Caco-2 (cell line): ENCODE data around the gene WDR72. TPM values are rescaled to one million over a fixed set of nuclear protein-coding genes. Genes with fewer than 3 reads are reported as not detected.

Experiments
- BruUV-seq: library from RNA; stranded (reverse); fragments of 400-500 nt; replicated peaks from 2 replicates; lab custom pipeline; 2021; lab: Mats Ljungman, UMichigan
- CTCF ChIA-PET: fragments of 300-600 bp; sonication (Branson Sonifier 250); formaldehyde crosslinking; loops from one replicate; lab custom pipeline; 2022; ENCODE audit warnings: antibody characterized with exemption; lab: Charles Lee
- POLR2A ChIA-PET: fragments of 300-600 bp; sonication (Branson Sonifier 250); formaldehyde crosslinking; loops from one replicate; lab custom pipeline; 2022; ENCODE audit warnings: antibody characterized with exemption; lab: Charles Lee
- DNase-seq, 2 experiments: peaks; one replicate each; pipeline versions ENCODE4 v3.0.0 to v3.0.0-alpha.2; 2020 to 2022
- H3K27me3 ChIP-seq: replicated peaks from 2 replicates; pipeline ENCODE4 v1.6.0; 2011; ENCODE audit warnings: low read length; ENCODE audit not compliant: control insufficient read depth, insufficient read depth
- H3K36me3 ChIP-seq: 2 replicates; pipeline ENCODE4 v1.5.1; 2011; ENCODE audit warnings: low read length; ENCODE audit not compliant: control insufficient read depth, insufficient read depth
- H3K4me1 ChIP-seq: fragments of 250-450 bp; sonication (Bioruptor Pico); 2 replicates; pipeline ENCODE4 v1.5.1; 2020; ENCODE audit warnings: mild to moderate bottlenecking
- H3K4me3 ChIP-seq: 2 replicates; pipeline ENCODE4 v1.5.1; 2011; ENCODE audit warnings: low read depth, mild to moderate bottlenecking, control low read depth, low read length
- H3K9me3 ChIP-seq: fragments of 250-450 bp; sonication (Bioruptor Pico); 2 replicates; pipeline ENCODE4 v1.5.1; 2020; ENCODE audit warnings: mild to moderate bottlenecking, moderate library complexity
- H3K27ac Mint-ChIP-seq: one replicate; pipeline ENCODE4 v1.8.0; 2022; ENCODE audit warnings: mixed read lengths; ENCODE audit not compliant: unreplicated experiment
- H3K27me3 Mint-ChIP-seq: one replicate; pipeline ENCODE4 v1.8.0; 2022; ENCODE audit warnings: mixed read lengths; ENCODE audit not compliant: insufficient read depth, unreplicated experiment
- H3K36me3 Mint-ChIP-seq: one replicate; pipeline ENCODE4 v1.8.0; 2022; ENCODE audit warnings: mild to moderate bottlenecking, mixed read lengths; ENCODE audit not compliant: insufficient read depth, unreplicated experiment
- H3K4me1 Mint-ChIP-seq: one replicate; pipeline ENCODE4 v1.8.0; 2022; ENCODE audit warnings: low read depth, mixed read lengths; ENCODE audit not compliant: unreplicated experiment
- H3K4me3 Mint-ChIP-seq: one replicate; pipeline ENCODE4 v1.8.0; 2022; ENCODE audit warnings: mild to moderate bottlenecking, moderate library complexity, mixed read lengths; ENCODE audit not compliant: unreplicated experiment
- H3K9me3 Mint-ChIP-seq: one replicate; pipeline ENCODE4 v1.8.0; 2022; ENCODE audit warnings: mixed read lengths; ENCODE audit not compliant: unreplicated experiment
- CTCF ChIP-seq, 2 experiments: fragments of 200-600 bp in 1 of 2; IDR thresholded peaks; 1 replicate in 1 of 2; 2 replicates in 1 of 2; pipeline versions ENCODE4 v1.5.1 to v1.8.0; 2011 to 2022; ENCODE audit warnings: antibody characterized with exemption in 1 of 2, control low read depth in 1 of 2, inconsistent platforms in 1 of 2, low read depth in 1 of 2, low read length in 1 of 2, mild to moderate bottlenecking in 1 of 2, moderate library complexity in 1 of 2; ENCODE audit not compliant: insufficient read depth in 1 of 2, severe bottlenecking in 1 of 2, unreplicated experiment in 1 of 2
- intact Hi-C: fragments of 100-400 bp; cut with micrococcal nuclease; formaldehyde crosslinking; loops from one replicate; pipeline ENCODE4 v1.10.0; 2022; ENCODE audit not compliant: unreplicated experiment
- total RNA-seq: library from RNA; stranded (reverse); gene quantifications from 2 replicates; pipeline ENCODE4 v1.2.3, GENCODE V29; 2022

WDR72 gene
- total RNA-seq, 1 experiment from 2014 or later: 11.2 TPM

- no peak for TF ChIP-seq CTCF (IDR thresholded peaks at IDR 0.05; ENCODE audit: insufficient read depth in 1 of 2, low read depth in 1 of 2, low read length in 1 of 2, severe bottlenecking in 1 of 2, unreplicated experiment in 1 of 2)
- no TSS peak for BruUV-seq
- H3K9me3 ChIP-seq: no peaks in the 10 kb centered on the region
- H3K27me3 ChIP-seq: no peaks in the 10 kb centered on the region
- no peaks in the 10 kb centered on the region for H3K36me3 Mint-ChIP-seq
- no peaks in the 10 kb centered on the region for H3K9me3 Mint-ChIP-seq
- no peaks in the 10 kb centered on the region for H3K4me1 Mint-ChIP-seq
- intact Hi-C loops: no loop called here
- H3K36me3 ChIP-seq: no peaks in the 10 kb centered on the region
- no peak overlapping the region for H3K27ac Mint-ChIP-seq
- peaks cover 2% of the 10 kb centered on the region for H3K4me1 ChIP-seq
- no peak overlapping the region for H3K4me3 ChIP-seq
- POLR2A ChIA-PET: no interaction called here
- no peak for DNase-seq
- no peaks in the 10 kb centered on the region for H3K27me3 Mint-ChIP-seq
- no peak overlapping the region for H3K4me3 Mint-ChIP-seq
- CTCF ChIA-PET: no interaction called here
These were observed 43.2 kb upstream of the WDR72 start for GRCh38 chr15:53802672-53803071.

DNA sequence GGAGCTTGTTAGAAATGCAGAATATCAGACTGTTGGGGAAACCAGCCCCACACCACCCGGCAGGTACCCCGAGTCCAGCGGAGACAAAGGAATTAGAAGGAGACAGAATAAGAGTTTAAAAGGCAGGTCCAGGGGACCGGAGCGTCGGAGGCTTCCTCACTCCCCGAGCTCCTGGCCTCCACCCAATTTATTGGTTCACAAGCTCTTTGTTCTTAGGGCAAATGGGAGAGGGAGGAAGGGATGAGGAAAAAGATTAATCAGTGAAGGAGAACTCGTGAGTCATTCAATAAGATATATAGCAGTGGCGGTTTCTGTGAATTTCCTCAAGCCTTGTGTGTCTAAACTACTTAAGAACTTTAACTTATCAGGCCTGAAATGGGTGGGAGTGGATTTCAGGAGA lies 32.1 kb upstream of the WDR72 start:
- H3K4me1 ChIP-seq: no peaks in the 10 kb centered on the region
- no TSS peak for BruUV-seq
- no peaks in the 10 kb centered on the region for H3K9me3 ChIP-seq
- peaks cover 32% of the 10 kb centered on the region for H3K4me1 Mint-ChIP-seq
- POLR2A ChIA-PET: no interaction called here
- no peak for TF ChIP-seq CTCF (IDR thresholded peaks at IDR 0.05; ENCODE audit: insufficient read depth in 1 of 2, low read depth in 1 of 2, low read length in 1 of 2, severe bottlenecking in 1 of 2, unreplicated experiment in 1 of 2)
- DNase-seq: no peak
- intact Hi-C loops: no loop called here
- no peaks in the 10 kb centered on the region for H3K27me3 Mint-ChIP-seq
- CTCF ChIA-PET: no interaction called here
- H3K27ac Mint-ChIP-seq: no peak overlapping the region
- no peaks in the 10 kb centered on the region for H3K36me3 Mint-ChIP-seq
- no peak overlapping the region for H3K4me3 ChIP-seq
- no peaks in the 10 kb centered on the region for H3K36me3 ChIP-seq
- peaks cover 8% of the 10 kb centered on the region for H3K9me3 Mint-ChIP-seq
- H3K4me3 Mint-ChIP-seq: no peak overlapping the region
- H3K27me3 ChIP-seq: no peaks in the 10 kb centered on the region

- POLR2A ChIA-PET: no interaction called here
- Mint-ChIP-seq H3K9me3 (peaks cover 8% of the 10 kb centered on the region), H3K27me3 (no peaks in the 10 kb centered on the region), H3K4me1 (peaks cover 25% of the 10 kb centered on the region), H3K27ac (no peak overlapping the region), H3K4me3 (no peak overlapping the region), H3K36me3 (no peaks in the 10 kb centered on the region)
- Histone ChIP-seq H3K4me1 (no peaks in the 10 kb centered on the region), H3K36me3 (no peaks in the 10 kb centered on the region), H3K4me3 (no peak overlapping the region), H3K9me3 (no peaks in the 10 kb centered on the region; the same call in 1 of the 2 replicates), H3K27me3 (no peaks in the 10 kb centered on the region)
- CTCF ChIA-PET: no interaction called here
- TF ChIP-seq CTCF (IDR thresholded peaks at IDR 0.05; ENCODE audit: insufficient read depth in 1 of 2, low read depth in 1 of 2, low read length in 1 of 2, severe bottlenecking in 1 of 2, unreplicated experiment in 1 of 2): no peak
- no peak for DNase-seq
- no TSS peak for BruUV-seq
- intact Hi-C loops: no loop called here
These were observed 30.4 kb upstream of the WDR72 start for GRCh38 chr15:53789654-53790375.
